Gastrocnemius medialis (tissue), 4 donors: ENCODE results near the gene PROM1.

ENCODE experiments used
- CTCF ChIP-seq, 5 experiments: fragments of 450-650 bp in 3 of 5; fragments of 200-600 bp in 2 of 5; sonication (generic) in 2 of 5; IDR thresholded peaks in 4 of 5; conservative IDR thresholded peaks in 1 of 5; 1 replicate in 4 of 5; 2 replicates in 1 of 5; pipeline ENCODE4 v1.5.1; 2016 to 2019; ENCODE audit warnings: antibody characterized with exemption in 5 of 5, mild to moderate bottlenecking in 3 of 5, moderate library complexity in 3 of 5
- POLR2A ChIP-seq, 2 donors: fragments of 450-650 bp; IDR thresholded peaks; one replicate each; pipeline ENCODE4 v1.6.1; 2017; ENCODE audit warnings: antibody characterized with exemption in 2 of 2, mild to moderate bottlenecking in 2 of 2, moderate library complexity in 2 of 2

- TF ChIP-seq CTCF (IDR thresholded peaks at IDR 0.05 in 4 of 5, conservative IDR thresholded peaks at IDR 0.05 in 1 of 5): no peak
- no peak for TF ChIP-seq POLR2A (IDR thresholded peaks at IDR 0.05)
Measured at GRCh38 chr4:15992167-15992485, 91.7 kb downstream of the PROM1 start.
